ENCODE measurements around the gene TBXAS1.
A peak's percentile ranks its signal among the peaks of the same experiment; 100 is the strongest.
"Not testable (repeated sequence)": the region's sequence is repeated elsewhere in the genome, so short reads cannot be mapped to it uniquely, and the experiment has no call there.

Gene TBXAS1

GRCh38 chr7:139914306-139915267 lies 85.5 kb downstream of the TBXAS1 start:
- no peak for DNase-seq (ENCODE audit: low read depth, low spot score)

GRCh38 chr7:139915268-139915863 lies 86.3 kb downstream of the TBXAS1 start:
- no peak for DNase-seq (ENCODE audit: low read depth, low spot score)

- DNase-seq (ENCODE audit: low read depth, low spot score), result no peak
Measured at GRCh38 chr7:139915864-139916716, 87.0 kb downstream of the TBXAS1 start.

GRCh38 chr7:139916717-139917395 lies 87.8 kb downstream of the TBXAS1 start:
- DNase-seq (ENCODE audit: low read depth, low spot score), result no peak

GRCh38 chr7:139917851-139918250 lies 88.8 kb downstream of the TBXAS1 start:
- DNase-seq (ENCODE audit: low read depth, low spot score), result no peak

GRCh38 chr7:139918480-139918879 lies 89.4 kb downstream of the TBXAS1 start:
- no peak for DNase-seq (ENCODE audit: low read depth, low spot score)

GRCh38 chr7:139923090-139923489 lies 94.0 kb downstream of the TBXAS1 start:
- no peak for DNase-seq (ENCODE audit: low read depth, low spot score)

GRCh38 chr7:139924461-139924860 lies 95.4 kb downstream of the TBXAS1 start:
- DNase-seq (ENCODE audit: low read depth, low spot score), result no peak

GRCh38 chr7:139929221-139929620 lies 100.2 kb downstream of the TBXAS1 start:
- not testable (repeated sequence) for DNase-seq (ENCODE audit: low read depth, low spot score)

GRCh38 chr7:139930286-139930965 lies 101.4 kb downstream of the TBXAS1 start:
- DNase-seq (ENCODE audit: low read depth, low spot score), result no peak

GRCh38 chr7:139931190-139931934 lies 102.3 kb downstream of the TBXAS1 start:
- no peak for DNase-seq (ENCODE audit: low read depth, low spot score)

- DNase-seq (ENCODE audit: low read depth, low spot score), result no peak
Measured at GRCh38 chr7:139932531-139932930, 103.5 kb downstream of the TBXAS1 start.

GRCh38 chr7:139936760-139937310 lies 107.8 kb downstream of the TBXAS1 start:
- DNase-seq (ENCODE audit: low read depth, low spot score), result peak; percentile 24

GRCh38 chr7:139937715-139938114 lies 108.7 kb downstream of the TBXAS1 start:
- DNase-seq (ENCODE audit: low read depth, low spot score), result no peak

GRCh38 chr7:139940866-139941265 lies 111.8 kb downstream of the TBXAS1 start:
- DNase-seq (ENCODE audit: low read depth, low spot score), result no peak

- DNase-seq (ENCODE audit: low read depth, low spot score), result no peak
Measured at GRCh38 chr7:139941421-139941820, 112.4 kb downstream of the TBXAS1 start.

GRCh38 chr7:139941866-139942265 lies 112.8 kb downstream of the TBXAS1 start:
- DNase-seq (ENCODE audit: low read depth, low spot score), result no peak

GRCh38 chr7:139942636-139943035 lies 113.6 kb downstream of the TBXAS1 start:
- no peak for DNase-seq (ENCODE audit: low read depth, low spot score)

GRCh38 chr7:139943401-139943800 lies 114.3 kb downstream of the TBXAS1 start:
- no peak for DNase-seq (ENCODE audit: low read depth, low spot score)

- no peak for DNase-seq (ENCODE audit: low read depth, low spot score)
Measured at GRCh38 chr7:139944248-139944647, 115.2 kb downstream of the TBXAS1 start.
